GM21723 (cell line): ENCODE measurements around the gene SYNPO.

Experiments
- ATAC-seq: cut with Tn5 transposase; IDR thresholded peaks from one replicate; pipeline ENCODE4 v1.9.1; 2021; ENCODE audit warnings: mild to moderate bottlenecking, moderate library complexity; ENCODE audit not compliant: unreplicated experiment

SYNPO gene

DNA sequence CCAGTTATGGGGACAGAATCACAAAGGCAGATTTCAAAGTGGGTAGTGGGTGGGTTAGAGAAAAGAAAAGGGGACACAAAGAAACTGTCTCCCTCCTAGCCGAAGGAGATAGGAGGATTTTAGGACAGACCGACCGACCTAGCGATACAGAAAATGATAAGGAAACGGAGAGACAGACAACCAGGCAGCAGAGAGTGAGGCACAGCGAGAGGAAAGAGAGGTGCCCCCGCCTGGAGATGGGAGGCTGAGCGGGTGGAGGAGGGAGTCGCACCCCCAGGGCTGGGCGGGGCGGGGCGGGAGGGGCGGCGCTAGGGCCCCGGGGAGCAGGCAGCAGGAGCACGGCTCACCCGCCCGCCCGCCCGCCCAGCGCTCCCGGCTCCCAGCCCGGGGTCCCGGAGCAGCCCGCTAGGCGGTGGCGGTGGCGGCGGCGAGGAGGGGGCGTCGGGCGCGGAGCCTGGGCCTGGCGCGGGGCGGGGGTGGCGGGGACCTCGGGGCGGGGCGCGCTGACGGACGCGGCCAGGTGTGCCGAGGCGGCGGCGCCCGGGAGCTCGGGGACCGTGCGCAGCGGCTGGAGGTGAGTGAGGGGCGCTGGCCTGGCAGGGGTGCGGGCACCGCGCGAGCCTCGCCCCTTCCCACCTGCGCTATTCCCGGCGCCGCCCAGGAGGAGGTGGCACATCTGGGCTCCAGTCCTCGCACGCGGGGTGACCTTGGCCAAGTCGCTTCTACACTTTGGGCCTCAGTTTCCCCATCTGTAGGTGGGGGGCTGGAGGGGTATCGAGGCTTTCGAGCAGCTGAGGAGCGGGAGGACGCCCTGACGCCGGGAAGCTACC lies 15.9 kb upstream of the SYNPO start:
- peak; percentile 36 for ATAC-seq

GRCh38 chr5:150625164-150625535 lies 15.3 kb upstream of the SYNPO start:
- no peak for ATAC-seq

DNA sequence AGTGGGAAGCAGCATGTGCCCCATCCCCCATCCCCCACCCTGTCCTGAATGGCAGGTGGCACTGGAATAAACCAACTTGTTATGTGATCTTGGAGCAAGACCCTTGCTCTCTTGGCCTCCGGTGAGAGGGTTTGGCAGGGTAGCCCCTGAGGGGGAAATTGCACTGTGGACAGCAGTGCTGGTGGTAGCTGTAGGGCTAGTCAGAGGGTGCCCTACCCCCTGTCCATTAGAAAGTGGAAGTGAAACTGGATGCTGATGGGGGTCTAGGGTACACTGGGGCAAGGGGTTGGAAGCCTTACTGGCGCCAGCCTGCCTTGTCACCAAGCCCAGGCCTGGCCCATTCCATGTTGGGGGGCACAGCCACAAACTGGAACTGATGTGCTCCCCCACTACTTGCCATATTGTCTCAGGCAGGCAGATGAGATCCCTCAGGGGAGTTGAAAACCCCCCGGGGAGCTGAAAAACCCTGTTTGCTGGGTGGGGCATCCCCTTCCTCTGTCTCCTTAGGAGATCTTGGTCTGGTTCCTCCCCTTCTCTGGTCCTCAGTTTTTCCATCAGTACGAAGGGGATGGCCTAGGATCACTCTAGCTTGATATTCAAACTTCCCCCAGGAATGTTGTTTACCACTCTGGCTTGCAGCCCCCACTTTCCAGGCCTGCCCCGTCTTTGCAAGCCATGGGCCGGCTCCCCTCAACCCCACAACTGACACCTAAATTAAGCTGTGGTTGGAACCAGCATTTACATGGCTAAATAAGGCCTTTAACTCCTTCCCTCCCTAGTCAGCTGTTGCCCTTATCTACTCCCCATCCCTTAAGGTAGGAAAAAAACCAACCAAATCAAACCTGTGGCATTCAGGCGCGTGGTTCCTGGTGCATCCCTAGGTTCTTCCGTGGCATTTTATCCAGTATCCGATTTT lies 14.4 kb upstream of the SYNPO start:
- ATAC-seq: peak; percentile 52

DNA sequence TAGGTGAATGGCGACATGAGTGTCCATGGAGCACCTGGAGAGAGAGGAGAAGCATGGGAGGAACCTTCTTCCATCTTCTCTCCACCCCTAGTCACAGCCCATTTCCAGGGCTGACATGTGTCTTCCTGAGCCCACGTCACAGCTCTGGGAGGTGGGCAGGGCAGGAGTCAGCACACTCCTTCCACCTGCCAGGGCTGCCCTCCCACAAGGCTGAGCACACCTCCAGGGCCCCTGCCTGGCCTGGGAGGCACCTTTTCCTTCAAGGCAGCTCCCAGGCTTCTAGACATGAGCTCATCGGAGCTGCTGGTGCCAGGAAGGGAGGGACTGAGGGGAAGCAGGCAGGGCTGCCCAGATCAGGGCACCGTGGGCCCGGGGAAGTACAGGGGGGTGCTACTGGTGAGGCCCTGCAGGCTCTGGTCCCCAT lies 13.6 kb upstream of the SYNPO start:
- no peak for ATAC-seq

DNA sequence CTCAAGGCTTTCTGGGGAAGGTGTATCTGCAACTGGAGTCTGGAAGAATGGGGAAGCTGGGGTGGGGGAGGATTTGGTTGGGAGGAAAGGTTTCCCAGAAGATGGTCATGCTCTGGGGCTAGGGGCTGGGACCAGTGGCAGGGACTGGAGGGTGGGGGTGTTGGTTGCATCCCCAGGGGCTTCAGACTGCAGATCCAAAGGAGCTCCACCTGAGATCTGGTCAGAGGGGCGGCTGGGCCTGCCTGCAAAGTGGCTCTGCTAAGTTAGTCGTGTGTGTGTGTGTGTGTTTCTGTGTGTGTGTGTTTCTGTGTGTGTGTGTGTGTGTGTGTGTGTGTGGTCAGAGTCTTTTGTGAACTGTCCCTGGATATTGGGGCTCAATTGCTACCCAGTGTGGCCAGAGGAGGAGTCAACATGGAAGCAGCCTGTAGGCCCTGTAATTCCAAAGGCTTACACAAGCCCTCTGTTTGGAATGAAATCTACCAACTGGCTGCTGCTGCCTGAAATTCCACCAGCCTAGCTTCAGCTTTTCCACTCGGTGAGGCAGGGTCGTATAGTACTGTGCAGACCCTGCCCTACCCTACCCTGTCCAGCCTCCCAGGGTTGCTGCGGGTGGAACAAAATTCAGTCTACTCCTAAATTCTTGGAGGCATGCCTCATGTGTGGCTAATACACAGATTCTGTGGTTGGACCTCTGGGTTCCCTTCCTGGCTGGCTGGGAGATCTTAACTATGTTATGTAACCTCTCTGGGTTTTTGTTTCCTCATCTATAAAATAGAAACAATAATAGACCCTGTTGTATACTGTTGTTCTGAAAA lies 12.5 kb upstream of the SYNPO start:
- no peak for ATAC-seq

GRCh38 chr5:150628936-150629485 lies 11.4 kb upstream of the SYNPO start:
- no peak for ATAC-seq

- ATAC-seq: no peak
Observed at GRCh38 chr5:150630016-150630415, 10.4 kb upstream of the SYNPO start.

DNA sequence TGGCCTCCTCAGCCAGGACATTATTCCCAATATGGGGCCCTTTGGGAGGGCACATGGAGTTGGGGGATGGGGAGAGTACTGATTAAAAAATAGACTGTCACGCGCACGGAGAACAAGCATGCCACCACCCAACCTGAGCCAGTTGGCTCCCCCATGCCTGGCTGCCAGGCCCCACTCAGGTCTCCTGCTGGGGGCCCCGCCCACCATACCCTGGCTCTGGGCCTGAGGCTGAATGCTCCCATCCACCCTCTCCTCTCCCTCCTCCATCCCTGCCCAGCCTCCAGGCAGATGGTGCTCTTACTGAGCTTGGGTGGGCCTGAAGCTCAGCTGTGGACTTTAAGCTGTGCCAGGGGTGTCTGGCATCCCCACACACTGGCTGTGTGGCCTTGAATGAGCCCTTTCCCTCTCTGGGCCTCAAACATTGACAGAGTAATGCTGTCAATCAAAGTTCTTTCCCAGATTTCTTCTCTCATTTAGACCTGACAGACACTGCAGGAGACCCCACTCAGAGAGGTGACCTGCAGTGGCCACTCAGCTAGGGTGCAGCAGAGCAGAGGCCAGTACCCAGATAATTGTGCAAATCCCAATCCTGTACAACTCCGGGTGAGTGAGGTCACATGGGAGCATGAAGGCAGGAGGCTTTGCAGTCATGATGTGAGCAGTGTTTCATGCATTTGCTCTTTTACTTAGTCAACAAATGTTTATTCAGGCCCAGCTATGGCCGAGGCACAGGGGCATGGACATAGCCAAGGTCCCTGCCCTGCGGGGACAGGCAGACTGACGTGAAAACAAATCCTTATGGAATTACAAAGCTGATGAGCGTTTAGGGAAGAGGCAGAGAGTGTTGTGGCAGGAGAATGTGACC lies 9.8 kb upstream of the SYNPO start:
- ATAC-seq: no peak

GRCh38 chr5:150631326-150631701 lies 9.1 kb upstream of the SYNPO start:
- no peak for ATAC-seq

- no peak for ATAC-seq
Observed at GRCh38 chr5:150632305-150633160, 7.9 kb upstream of the SYNPO start.

DNA sequence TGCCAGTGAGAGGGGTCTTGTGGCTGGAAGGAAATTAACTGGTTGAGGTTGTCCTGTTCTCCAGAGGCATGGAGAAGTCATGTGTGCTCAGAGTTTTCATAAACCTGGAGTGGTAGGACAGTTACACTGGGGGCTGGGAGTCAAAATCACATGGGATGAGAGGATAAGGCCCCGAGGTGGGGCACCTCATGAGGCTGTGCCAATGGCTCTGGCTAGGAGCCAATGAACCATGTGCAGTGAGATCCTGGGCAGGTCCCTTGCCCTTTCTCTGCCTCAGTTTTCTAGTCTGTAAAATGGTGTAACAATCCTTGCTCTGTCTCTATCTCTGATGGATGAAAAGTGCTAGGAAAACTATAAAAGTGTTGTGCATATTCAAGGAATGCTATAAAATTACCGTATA lies 7.0 kb upstream of the SYNPO start:
- no peak for ATAC-seq

DNA sequence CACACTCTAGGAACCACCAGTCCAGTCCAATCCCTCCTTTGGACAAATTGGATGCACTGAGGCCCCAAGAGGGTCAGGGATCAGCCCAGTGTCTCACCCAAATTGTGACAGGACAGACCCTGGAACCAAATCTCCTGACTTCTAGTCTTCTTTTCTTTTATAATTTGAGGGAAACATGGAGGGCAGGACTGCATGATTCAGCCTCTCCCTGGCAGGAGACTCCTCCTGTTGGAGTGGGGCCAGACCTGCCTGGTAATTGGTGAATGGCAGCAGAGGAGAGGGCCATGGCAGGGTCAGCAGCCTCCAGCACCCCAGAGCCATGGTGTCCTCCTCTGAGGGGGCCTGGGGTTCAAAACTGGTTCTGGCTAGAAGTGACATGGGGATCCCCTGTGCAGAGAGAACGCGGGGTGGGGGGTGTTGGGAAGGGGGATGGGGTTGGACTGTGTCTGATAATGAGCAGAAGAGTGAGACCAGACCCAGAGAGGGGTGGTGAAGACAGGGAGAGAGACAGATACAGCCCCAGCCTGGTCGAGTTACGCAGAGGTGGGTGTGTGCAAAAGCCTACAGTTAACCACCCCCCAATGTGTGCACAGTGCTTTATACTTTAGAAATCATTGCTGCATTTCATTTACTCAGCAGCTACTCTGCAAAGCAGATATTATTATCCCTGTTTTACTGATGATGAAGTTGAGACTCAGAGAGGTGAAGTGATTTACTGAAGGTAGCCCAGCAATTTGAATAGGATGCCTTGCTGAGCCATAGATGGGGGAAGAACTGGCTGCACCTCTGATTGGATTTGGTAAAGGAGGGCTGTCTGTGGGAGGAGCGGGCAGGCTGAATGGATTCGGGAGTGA lies 3.8 kb upstream of the SYNPO start:
- no peak for ATAC-seq

DNA sequence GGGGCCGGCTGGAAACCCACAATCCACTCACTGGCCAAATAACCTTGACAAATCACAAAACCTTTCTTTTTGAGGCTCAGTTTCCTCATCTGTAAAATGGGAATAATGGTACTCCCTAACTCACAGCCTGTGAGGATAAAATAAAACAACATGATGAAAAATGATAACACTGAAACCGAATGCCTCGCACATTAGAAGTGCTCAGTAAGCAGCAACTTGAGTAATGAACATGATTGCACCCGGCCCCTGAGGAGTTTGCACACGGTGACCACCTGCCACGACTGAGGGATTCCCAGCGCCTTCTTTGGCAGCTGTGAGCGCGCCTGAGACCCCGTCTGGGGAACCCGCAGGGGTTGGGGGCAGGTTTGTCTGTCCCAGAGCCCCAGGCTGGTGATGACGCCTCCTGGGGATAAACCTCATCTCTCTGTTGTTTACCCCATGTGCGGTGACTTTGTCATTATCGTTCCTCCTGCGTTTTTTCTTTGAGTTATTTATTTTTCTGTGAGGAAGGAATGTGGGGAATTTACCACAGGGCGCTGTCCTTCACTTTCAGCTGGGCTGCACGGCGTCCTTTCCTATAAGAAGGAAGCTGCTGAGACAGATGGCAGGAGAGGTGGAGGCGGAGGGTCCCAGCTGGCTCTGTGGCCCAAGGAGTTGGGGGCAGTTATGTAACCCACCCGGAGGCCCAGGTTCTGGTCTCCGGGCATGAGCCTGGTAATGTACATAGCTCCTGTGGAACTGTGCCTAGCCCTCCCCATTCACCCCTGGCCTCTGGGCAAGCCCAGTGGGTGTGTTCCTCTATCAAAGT lies 3.0 kb upstream of the SYNPO start:
- ATAC-seq: no peak

DNA sequence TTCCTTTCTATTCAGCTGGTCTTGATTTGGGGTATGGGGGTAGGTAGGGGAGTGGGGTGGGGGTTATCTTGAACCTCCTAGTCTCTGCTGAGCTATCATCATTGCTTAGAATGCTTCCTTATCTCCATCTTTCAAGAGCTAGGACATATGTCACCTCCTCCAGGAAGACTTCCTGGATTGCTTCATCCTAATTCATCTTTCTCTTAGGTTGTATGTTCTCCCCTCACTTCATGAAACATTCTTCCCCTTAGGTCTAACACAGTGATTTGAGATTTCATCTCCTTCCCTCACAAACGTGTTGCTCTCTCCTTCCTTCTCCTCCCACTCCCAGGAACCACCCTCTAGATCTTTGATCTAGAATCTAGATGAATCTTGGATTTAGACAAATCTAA lies 2.4 kb upstream of the SYNPO start:
- no peak for ATAC-seq

GRCh38 chr5:150638488-150639376 lies 1.7 kb upstream of the SYNPO start:
- ATAC-seq: no peak

GRCh38 chr5:150639377-150639692 lies 1.1 kb upstream of the SYNPO start:
- no peak for ATAC-seq
